GM12874 (cell line): ENCODE data around the gene FZR1.

Experiments
- CTCF ChIP-seq: IDR thresholded peaks from 2 replicates; pipeline ENCODE4 v1.5.1; 2011; ENCODE audit warnings: low read depth, mild to moderate bottlenecking, control low read depth, low read length, moderate library complexity; ENCODE audit not compliant: insufficient read depth

Gene FZR1

GRCh38 chr19:3554254-3555083 is 48.4 kb downstream of the FZR1 start:
- no peak for TF ChIP-seq CTCF

GRCh38 chr19:3555653-3556422 is 49.7 kb downstream of the FZR1 start:
- TF ChIP-seq CTCF: no peak

- no peak for TF ChIP-seq CTCF
These were observed 50.4 kb downstream of the FZR1 start for GRCh38 chr19:3556423-3556977.

GRCh38 chr19:3556978-3557460 is 50.9 kb downstream of the FZR1 start:
- 0 out of 2 replicates have a peak, but pooled peaks have one; percentile 1 for TF ChIP-seq CTCF

GRCh38 chr19:3557461-3558248 is 51.5 kb downstream of the FZR1 start, which contains the start of gene MFSD12:
Gene MFSD12, minus strand, starts transcription at chr19:3557586. Its CDS starts 183 bp downstream, at chr19:3557403.
- TF ChIP-seq CTCF: no peak

GRCh38 chr19:3563709-3564524 is 57.8 kb downstream of the FZR1 start:
- TF ChIP-seq CTCF: no peak
